ENCODE results near the gene MAGI1. TPM values are rescaled to one million over a fixed set of nuclear protein-coding genes. Genes with fewer than 3 reads are reported as not detected.

Gene MAGI1
- polyA plus RNA-seq, 3 donors: not detected

- no peak for TF ChIP-seq CTCF (IDR thresholded peaks at IDR 0.05)
- Histone ChIP-seq H2AFZ (ENCODE audit: insufficient read depth, low read depth, low read length, poor library complexity, severe bottlenecking) (no peak overlapping the region), H4K20me1 (ENCODE audit: insufficient read depth, low read length) (no peaks in the 10 kb centered on the region), H3K27me3 (ENCODE audit: control insufficient read depth in 2 of 2, insufficient read depth in 2 of 2, low read length in 2 of 2) (no peaks in the 10 kb centered on the region), H3K4me2 (replicated peaks; ENCODE audit: extremely low read depth, low read length, poor library complexity, severe bottlenecking) (no peak overlapping the region), H3K4me3 (replicated peaks in 1 of 3; ENCODE audit: low read depth in 2 of 3, low read length in 3 of 3) (no peak overlapping the region), H3K36me3 (replicated peaks in 1 of 2; ENCODE audit: control insufficient read depth in 1 of 2, insufficient read depth in 2 of 2, low read length in 2 of 2) (no peaks in the 10 kb centered on the region), H3K9me3 (replicated peaks in 1 of 2; ENCODE audit: control insufficient read depth in 1 of 2, insufficient read depth in 1 of 2, low read length in 2 of 2) (no peaks in the 10 kb centered on the region), H3K9ac (ENCODE audit: insufficient read depth, low read length, poor library complexity, severe bottlenecking) (no peak overlapping the region), H3K79me2 (ENCODE audit: insufficient read depth, low read length) (no peaks in the 10 kb centered on the region), H3K4me1 (ENCODE audit: control insufficient read depth in 1 of 2, insufficient read depth in 2 of 2, low read length in 2 of 2) (no peaks in the 10 kb centered on the region), H3K27ac (ENCODE audit: low read depth in 1 of 2, low read length in 2 of 2) (no peak overlapping the region)
- Mint-ChIP-seq H3K36me3 (no peaks in the 10 kb centered on the region), H3K4me1 (no peaks in the 10 kb centered on the region), H3K27me3 (ENCODE audit: low read depth in 3 of 3) (peaks cover 0 to 2% (median 0%) of the 10 kb centered on the region in 3 donors), H3K9me3 (peaks cover 0 to 8% (median 0%) of the 10 kb centered on the region in 7 donors), H3K27ac (no peak overlapping the region), H3K4me3 (no peak overlapping the region)
- WGBS (ENCODE audit: insufficient coverage): 89% methylated on average over 5 of the region's 5 CpGs
- intact Hi-C loops (cut with micrococcal nuclease): no loop called here
- DNase-seq: no peak
Observed at GRCh38 chr3:65687741-65688140, 351.0 kb downstream of the MAGI1 start.

GRCh38 chr3:65685621-65686235 lies 353.0 kb downstream of the MAGI1 start:
- H3K4me3 ChIP-seq (replicated peaks in 1 of 3; ENCODE audit: low read depth in 2 of 3, low read length in 3 of 3): no peak overlapping the region
- WGBS (ENCODE audit: insufficient coverage): 69% methylated on average over 5 of the region's 5 CpGs
- H3K27ac ChIP-seq (ENCODE audit: low read depth in 1 of 2, low read length in 2 of 2): no peak overlapping the region
- TF ChIP-seq CTCF (IDR thresholded peaks at IDR 0.05): no peak
- H3K4me1 ChIP-seq (ENCODE audit: control insufficient read depth in 1 of 2, insufficient read depth in 2 of 2, low read length in 2 of 2): no peaks in the 10 kb centered on the region
- intact Hi-C loops (cut with micrococcal nuclease): no loop called here
- Mint-ChIP-seq H3K4me3 (no peak overlapping the region), H3K9me3 (peaks cover 0 to 8% (median 0%) of the 10 kb centered on the region in 7 donors), H3K4me1 (no peaks in the 10 kb centered on the region), H3K27ac (no peak overlapping the region), H3K27me3 (ENCODE audit: low read depth in 3 of 3) (peaks cover 0 to 3% (median 0%) of the 10 kb centered on the region in 3 donors), H3K36me3 (no peaks in the 10 kb centered on the region)
- H3K27me3 ChIP-seq (ENCODE audit: control insufficient read depth in 2 of 2, insufficient read depth in 2 of 2, low read length in 2 of 2): no peaks in the 10 kb centered on the region
- no peak overlapping the region for H3K9ac ChIP-seq (ENCODE audit: insufficient read depth, low read length, poor library complexity, severe bottlenecking)
- H3K9me3 ChIP-seq (replicated peaks in 1 of 2; ENCODE audit: control insufficient read depth in 1 of 2, insufficient read depth in 1 of 2, low read length in 2 of 2): no peaks in the 10 kb centered on the region
- H2AFZ ChIP-seq (ENCODE audit: insufficient read depth, low read depth, low read length, poor library complexity, severe bottlenecking): no peak overlapping the region
- no peak overlapping the region for H3K4me2 ChIP-seq (replicated peaks; ENCODE audit: extremely low read depth, low read length, poor library complexity, severe bottlenecking)
- H3K79me2 ChIP-seq (ENCODE audit: insufficient read depth, low read length): no peaks in the 10 kb centered on the region
- DNase-seq: no peak
- H3K36me3 ChIP-seq (replicated peaks in 1 of 2; ENCODE audit: control insufficient read depth in 1 of 2, insufficient read depth in 2 of 2, low read length in 2 of 2): no peaks in the 10 kb centered on the region
- H4K20me1 ChIP-seq (ENCODE audit: insufficient read depth, low read length): no peaks in the 10 kb centered on the region

Measured in CD14-positive monocyte (primary cell).